Measurements from ENCODE around the gene NOL4L. TPM values are rescaled to one million over a fixed set of nuclear protein-coding genes. Genes with fewer than 3 reads are reported as not detected.

The NOL4L gene
- total RNA-seq, 1 experiment from 2014 or later = 40.9 TPM

- intact Hi-C loops (cut with micrococcal nuclease; ENCODE audit: unreplicated experiment) = no loop called here
- Histone ChIP-seq H3K9me2 (ENCODE audit: insufficient read depth) (no peaks in the 10 kb centered on the region), H3K27me3 (ENCODE audit: insufficient read depth, low read depth) (no peaks in the 10 kb centered on the region), H3K27ac (no peak overlapping the region), H3K79me2 (ENCODE audit: low read depth) (no peaks in the 10 kb centered on the region), H4K20me1 (ENCODE audit: insufficient read depth) (no peaks in the 10 kb centered on the region), H2AFZ (no peak overlapping the region), H3K4me2 (no peak overlapping the region), H3K4me3 (no peak overlapping the region), H3F3A (ENCODE audit: insufficient read depth, low read depth) (no peaks in the 10 kb centered on the region), H3K4me1 (replicated peaks; ENCODE audit: insufficient read depth) (no peaks in the 10 kb centered on the region), H3K36me3 (ENCODE audit: low read depth) (no peaks in the 10 kb centered on the region), H3K9me3 (ENCODE audit: insufficient read depth, low read depth) (no peaks in the 10 kb centered on the region)
- TF ChIP-seq CTCF (conservative IDR thresholded peaks at IDR 0.05) = no peak
- no peak for TF ChIP-seq EZH2 (IDR thresholded peaks at IDR 0.05; ENCODE audit: low read depth)
- ChIA-PET CTCF (interaction anchor here (0.6 kb wide), 1 partner anchor 91 kb away, joined by 4 read pairs; no protein-coding TSS in a partner anchor), POLR2A (ENCODE audit: unreplicated experiment) (no interaction called here)
- BruUV-seq (replicated peaks) = no TSS peak
- DNase-seq = no peak
Measured at GRCh38 chr20:32613192-32614053, 28.3 kb upstream of the NOL4L start.

GRCh38 chr20:32612351-32613191 lies 27.4 kb upstream of the NOL4L start:
- H3K9me3 ChIP-seq (ENCODE audit: insufficient read depth, low read depth) = no peaks in the 10 kb centered on the region

More at GRCh38 chr20:32612351-32613191, 27.4 kb upstream of the NOL4L start:
- no peak overlapping the region for H3K27ac ChIP-seq
- no TSS peak for BruUV-seq (replicated peaks)
- H3K27me3 ChIP-seq (ENCODE audit: insufficient read depth, low read depth) = no peaks in the 10 kb centered on the region
- no peaks in the 10 kb centered on the region for H4K20me1 ChIP-seq (ENCODE audit: insufficient read depth)
- no peak overlapping the region for H3K4me3 ChIP-seq
- H2AFZ ChIP-seq = no peak overlapping the region
- TF ChIP-seq EZH2 (IDR thresholded peaks at IDR 0.05; ENCODE audit: low read depth) = no peak
- no peak for TF ChIP-seq CTCF (conservative IDR thresholded peaks at IDR 0.05)
- H3K9me2 ChIP-seq (ENCODE audit: insufficient read depth) = no peaks in the 10 kb centered on the region
- no peaks in the 10 kb centered on the region for H3F3A ChIP-seq (ENCODE audit: insufficient read depth, low read depth)
- H3K4me2 ChIP-seq = no peak overlapping the region
- DNase-seq = no peak
- intact Hi-C loops (cut with micrococcal nuclease; ENCODE audit: unreplicated experiment) = no loop called here
- ChIA-PET POLR2A (ENCODE audit: unreplicated experiment) (interaction anchor here (0.6 to 0.7 kb wide), 2 partner anchors 47 to 724 kb away, joined by 5 to 6 read pairs; no protein-coding TSS in a partner anchor), CTCF (interaction anchor here (0.6 kb wide), 2 partner anchors 91 to 558 kb away, joined by 4 to 13 read pairs; no protein-coding TSS in a partner anchor)
- no peaks in the 10 kb centered on the region for H3K4me1 ChIP-seq (replicated peaks; ENCODE audit: insufficient read depth)
- no peaks in the 10 kb centered on the region for H3K36me3 ChIP-seq (ENCODE audit: low read depth)
- no peaks in the 10 kb centered on the region for H3K79me2 ChIP-seq (ENCODE audit: low read depth)
